Right kidney (tissue), 9 donors: Measurements from ENCODE around the gene FAM117A.

Source experiments
- DNase-seq: peaks from one replicate; pipeline ENCODE4 v3.0.0-alpha.2; 2016
- long read RNA-seq, 8 donors: transcript quantifications; one replicate each; lab custom pipeline, GENCODE V29; 2026

Gene FAM117A, protein sequence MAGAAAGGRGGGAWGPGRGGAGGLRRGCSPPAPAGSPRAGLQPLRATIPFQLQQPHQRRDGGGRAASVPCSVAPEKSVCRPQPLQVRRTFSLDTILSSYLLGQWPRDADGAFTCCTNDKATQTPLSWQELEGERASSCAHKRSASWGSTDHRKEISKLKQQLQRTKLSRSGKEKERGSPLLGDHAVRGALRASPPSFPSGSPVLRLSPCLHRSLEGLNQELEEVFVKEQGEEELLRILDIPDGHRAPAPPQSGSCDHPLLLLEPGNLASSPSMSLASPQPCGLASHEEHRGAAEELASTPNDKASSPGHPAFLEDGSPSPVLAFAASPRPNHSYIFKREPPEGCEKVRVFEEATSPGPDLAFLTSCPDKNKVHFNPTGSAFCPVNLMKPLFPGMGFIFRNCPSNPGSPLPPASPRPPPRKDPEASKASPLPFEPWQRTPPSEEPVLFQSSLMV
- long read RNA-seq, donor 1, transcript FAM117A-201 (8 exons, 2,365 nt) = major isoform, 9 of 9 reads
- long read RNA-seq, donor 1, partial matches to known transcripts = 0 of 9 reads
- long read RNA-seq, donor 1, other reads (novel, unspliced or antisense) = 0 of 9 reads
- long read RNA-seq, donor 2, transcript FAM117A-201 (8 exons, 2,365 nt) = major isoform, 5 of 5 reads
- long read RNA-seq, donor 2, partial matches to known transcripts = 0 of 5 reads
- long read RNA-seq, donor 2, other reads (novel, unspliced or antisense) = 0 of 5 reads
- long read RNA-seq, donor 3, partial matches to known transcripts = 8 of 9 reads
- long read RNA-seq, donor 3, other reads (novel, unspliced or antisense) = 0 of 9 reads
- long read RNA-seq, donor 4, transcript FAM117A-201 (8 exons, 2,365 nt) = major isoform, 6 of 18 reads
- long read RNA-seq, donor 4, partial matches to known transcripts = 0 of 18 reads
- long read RNA-seq, donor 4, other reads (novel, unspliced or antisense) = 12 of 18 reads
- long read RNA-seq, donor 5, transcript FAM117A-201 (8 exons, 2,365 nt) = major isoform, 6 of 7 reads
- long read RNA-seq, donor 5, partial matches to known transcripts = 0 of 7 reads
- long read RNA-seq, donor 5, other reads (novel, unspliced or antisense) = 0 of 7 reads
- long read RNA-seq, donor 6, transcript FAM117A-201 (8 exons, 2,365 nt) = major isoform, 6 of 6 reads
- long read RNA-seq, donor 6, partial matches to known transcripts = 0 of 6 reads
- long read RNA-seq, donor 6, other reads (novel, unspliced or antisense) = 0 of 6 reads
- long read RNA-seq, donor 7 = 0 reads
- long read RNA-seq, donor 8, transcript FAM117A-201 (8 exons, 2,365 nt) = major isoform, 6 of 6 reads
- long read RNA-seq, donor 8, partial matches to known transcripts = 0 of 6 reads
- long read RNA-seq, donor 8, other reads (novel, unspliced or antisense) = 0 of 6 reads

DNA sequence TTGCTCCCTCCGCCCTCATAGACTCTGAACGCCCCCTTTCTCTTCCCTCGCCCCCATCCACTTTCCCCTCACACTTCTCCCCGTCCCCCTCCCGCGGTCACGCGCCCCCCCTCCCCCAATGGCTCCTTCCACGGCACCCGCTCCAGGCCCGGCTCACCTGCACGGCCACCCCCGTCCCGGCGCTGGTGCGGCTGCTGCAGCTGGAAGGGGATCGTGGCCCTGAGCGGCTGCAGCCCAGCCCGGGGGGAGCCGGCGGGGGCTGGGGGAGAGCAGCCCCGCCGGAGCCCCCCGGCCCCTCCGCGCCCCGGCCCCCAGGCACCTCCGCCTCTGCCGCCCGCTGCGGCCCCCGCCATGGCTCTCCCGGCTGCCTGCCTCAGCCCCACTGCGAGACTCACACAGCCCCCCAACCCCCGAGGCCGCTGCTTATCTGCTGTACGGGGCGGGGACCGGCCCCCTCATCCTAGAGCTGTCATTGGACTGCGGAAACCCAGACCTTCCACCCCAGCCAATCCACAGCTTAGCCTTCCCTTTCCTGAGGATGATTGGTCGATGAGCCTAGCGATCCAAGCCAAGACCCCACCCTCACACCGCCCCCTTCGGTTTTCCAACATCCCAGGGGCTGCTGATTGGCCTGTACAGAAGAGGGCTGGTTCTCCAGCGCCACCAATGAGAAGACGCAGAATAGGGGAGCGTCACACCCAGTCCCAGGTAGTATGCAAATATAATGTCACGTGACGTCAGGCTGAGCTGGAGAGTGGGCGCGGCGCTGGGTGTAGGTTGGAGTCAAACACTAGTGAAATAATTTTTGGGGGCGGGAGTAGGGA, at the start of gene FAM117A:
TSS of gene FAM117A (minus strand) at position 397 of the 824 bp plus-strand sequence. CDS start at position 353, 44 bp downstream.
- peak; percentile 81 for DNase-seq

DNA sequence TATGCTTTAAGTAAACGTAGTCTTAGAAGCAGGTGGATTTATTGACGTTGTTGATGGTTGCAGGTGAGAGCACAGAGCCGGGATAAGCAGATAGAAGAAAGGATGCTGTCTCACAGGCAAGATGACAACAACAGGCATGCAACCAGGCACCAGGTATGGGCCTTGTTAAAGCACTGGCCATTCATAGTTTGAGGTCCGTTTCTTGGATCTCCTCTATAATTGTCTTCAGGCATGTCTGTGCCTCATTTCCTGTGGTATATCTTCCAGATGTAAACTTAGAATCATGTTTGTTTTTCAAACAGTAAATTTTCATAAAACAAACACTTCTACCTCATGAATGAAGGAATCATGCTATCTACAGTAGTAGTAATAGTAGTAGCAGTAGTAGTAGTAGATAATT, 45.1 kb upstream of the FAM117A start:
- DNase-seq = no peak

DNA sequence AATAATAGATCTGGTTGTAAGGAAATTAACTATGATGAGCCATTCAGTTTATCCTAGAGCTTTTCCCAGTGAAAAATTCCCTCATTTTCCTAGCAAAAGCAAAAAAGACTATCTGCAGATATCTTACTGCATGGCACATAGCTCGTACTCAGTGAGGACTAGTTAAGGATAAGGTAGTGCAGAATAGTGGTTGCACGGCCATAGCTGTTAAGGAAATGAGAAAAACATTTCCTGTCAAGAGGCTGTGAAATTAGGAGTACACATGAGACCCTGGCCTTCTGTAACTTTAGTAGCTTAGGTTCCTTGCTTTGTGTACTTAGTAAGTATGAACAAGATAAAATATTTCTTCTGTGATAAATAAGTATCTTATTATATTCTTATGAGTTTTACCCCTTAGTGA, 34.8 kb upstream of the FAM117A start:
- no peak for DNase-seq

DNA sequence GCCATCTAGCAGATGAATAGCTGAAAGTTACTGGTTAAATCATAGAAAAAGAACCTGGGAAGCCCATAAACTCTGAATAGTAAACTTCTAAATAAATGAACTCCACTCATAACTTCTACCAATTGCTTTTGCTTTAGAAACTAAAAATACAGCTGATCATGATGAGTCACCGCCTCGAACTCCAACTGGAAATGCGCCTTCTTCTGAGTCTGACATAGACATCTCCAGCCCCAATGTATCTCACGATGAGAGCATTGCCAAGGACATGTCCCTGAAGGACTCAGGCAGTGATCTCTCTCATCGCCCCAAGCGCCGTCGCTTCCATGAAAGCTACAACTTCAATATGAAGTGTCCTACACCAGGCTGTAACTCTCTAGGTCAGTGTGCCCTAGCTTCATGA, 34.3 kb upstream of the FAM117A start:
- no peak for DNase-seq

GRCh38 chr17:49795372-49795771, 31.4 kb upstream of the FAM117A start:
- no peak for DNase-seq

DNA sequence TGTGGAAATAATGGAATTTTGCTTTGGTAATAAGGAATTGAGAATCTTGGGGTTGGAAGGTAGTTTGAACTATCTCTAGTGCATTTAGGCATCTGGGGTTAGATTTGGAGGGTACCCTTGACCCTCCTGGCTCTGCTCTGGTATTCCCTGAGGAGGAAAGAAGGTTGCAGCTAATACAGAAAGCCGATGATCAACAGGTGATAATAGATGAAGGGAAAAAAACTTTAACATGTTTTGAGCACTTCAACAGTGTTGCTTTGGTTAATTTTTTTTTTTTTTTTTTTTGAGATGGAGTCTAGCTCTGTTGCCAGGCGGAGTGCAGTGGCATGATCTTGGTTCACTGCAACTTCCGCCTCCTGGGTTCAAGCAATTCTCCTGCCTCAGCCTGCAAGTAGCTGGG, 29.4 kb upstream of the FAM117A start:
- DNase-seq = no peak

GRCh38 chr17:49789243-49789578, 25.3 kb upstream of the FAM117A start:
- no peak for DNase-seq

GRCh38 chr17:49788478-49789242, 24.7 kb upstream of the FAM117A start, which contains the start of gene KAT7:
Gene KAT7, plus strand, starts transcription at chr17:49788681. Its CDS starts 154 bp downstream, at chr17:49788835.
- DNase-seq = peak; percentile 96

DNA sequence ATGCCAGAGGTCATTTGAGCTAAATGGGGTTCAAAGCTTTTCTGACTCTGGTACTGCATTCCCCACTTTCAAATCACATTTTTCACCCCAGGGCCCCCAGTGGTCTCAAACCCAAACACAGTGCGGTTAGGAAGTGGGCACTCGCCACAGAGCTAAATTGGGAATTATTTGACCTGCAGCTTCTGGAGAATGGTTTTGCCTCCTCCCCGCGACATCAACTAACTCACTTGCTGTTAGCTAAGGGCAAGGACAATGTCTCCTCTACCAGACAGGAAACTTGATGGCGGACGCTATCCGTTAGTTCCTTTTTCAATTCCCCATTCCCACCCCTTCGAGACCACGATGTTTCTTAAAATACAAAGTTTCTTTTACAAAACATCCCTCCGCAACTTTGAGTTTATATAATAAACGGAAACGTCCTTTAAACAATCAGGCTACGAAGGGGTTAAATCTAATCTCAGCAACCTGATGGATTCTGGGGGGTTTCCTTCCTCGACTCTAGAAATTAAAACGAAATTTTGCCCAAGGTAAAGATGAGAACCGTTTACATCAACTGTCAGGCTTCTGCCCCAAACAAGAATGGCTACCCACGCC, 24.1 kb upstream of the FAM117A start:
- no peak for DNase-seq

DNA sequence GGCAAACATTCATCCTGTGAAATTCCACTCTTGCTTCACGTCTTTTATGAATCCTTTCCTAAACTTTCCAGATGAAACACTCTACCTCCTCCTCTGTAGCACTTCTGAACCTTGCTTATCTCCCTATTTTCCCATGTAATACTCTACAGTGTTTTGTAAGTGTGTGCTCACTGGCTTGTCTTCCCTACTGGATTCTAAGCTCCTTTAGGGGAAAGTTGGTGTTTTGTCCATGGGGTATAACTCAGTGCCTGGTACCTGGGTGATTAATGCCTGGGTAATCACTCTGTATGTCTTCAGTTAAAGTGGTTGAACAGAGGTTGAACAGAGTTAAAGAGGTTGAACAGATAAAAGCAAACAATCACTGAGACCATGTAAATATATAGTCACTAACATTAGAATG, 20.7 kb upstream of the FAM117A start:
- DNase-seq = no peak

GRCh38 chr17:49783791-49784190, 19.9 kb upstream of the FAM117A start:
- DNase-seq = no peak

GRCh38 chr17:49783071-49783715, 19.3 kb upstream of the FAM117A start:
- DNase-seq = no peak

DNA sequence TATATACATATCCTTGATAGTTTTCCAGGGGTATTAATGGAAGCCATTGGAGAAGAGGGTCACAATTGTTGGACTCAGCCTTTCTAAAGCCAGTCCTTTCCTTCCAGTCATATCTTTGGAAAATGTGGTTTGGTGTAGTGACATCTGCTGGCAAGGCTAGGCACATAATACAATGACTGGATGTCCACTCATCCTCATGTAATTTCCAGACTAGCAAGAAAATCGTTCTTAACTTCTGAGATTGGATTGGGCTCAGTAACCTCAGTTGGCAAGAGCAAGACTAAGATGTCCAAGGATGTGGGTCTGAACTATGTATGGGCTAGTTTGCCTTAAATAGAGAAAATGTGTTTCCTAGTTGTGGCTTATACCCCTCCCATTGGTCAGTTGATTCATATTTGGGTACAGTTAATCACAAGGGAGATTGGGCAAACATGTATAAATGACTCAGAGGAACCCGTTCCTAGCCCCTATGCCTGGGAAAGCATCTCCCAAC, 15.9 kb upstream of the FAM117A start:
- DNase-seq = no peak

GRCh38 chr17:49779156-49779738, 15.3 kb upstream of the FAM117A start:
- no peak for DNase-seq

- no peak for DNase-seq
Observed at GRCh38 chr17:49777563-49777962, 13.6 kb upstream of the FAM117A start.

DNA sequence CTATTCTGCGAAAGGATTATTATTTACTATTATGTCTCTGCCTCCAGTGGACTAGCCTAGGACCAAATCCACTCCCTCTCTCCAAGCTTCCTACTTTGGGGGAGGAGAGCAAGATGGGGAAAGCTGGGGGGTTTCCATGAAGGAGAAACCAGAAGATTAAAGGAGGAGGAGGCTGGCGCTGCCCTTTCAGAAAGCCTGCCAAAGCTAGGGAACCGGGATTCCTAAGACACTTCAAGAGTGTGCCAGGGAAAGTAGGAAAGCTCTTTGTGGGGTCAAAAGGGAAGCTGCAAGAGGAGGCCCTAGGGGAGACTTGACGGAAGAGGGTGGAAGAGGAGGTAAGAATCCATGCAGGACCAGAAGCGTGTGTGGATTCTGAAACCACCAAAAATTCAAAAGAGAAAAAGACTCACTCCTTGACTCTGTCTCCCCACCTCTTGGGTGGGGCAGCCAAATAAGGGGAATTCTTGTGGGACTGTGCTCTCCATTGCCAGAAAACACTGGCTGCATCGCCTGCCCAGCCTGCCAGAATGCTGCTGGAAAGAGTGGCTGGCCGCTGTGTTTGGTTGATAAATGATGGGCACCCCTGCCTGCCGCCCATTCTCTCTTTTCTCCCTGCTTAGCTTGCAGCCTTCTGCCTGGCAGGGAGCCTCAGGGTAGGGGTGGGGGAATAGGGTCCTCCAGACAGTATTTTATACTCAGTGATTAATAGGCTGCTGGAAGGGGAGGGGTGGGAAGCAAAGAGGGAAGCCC, 12.8 kb upstream of the FAM117A start:
- DNase-seq = no peak

DNA sequence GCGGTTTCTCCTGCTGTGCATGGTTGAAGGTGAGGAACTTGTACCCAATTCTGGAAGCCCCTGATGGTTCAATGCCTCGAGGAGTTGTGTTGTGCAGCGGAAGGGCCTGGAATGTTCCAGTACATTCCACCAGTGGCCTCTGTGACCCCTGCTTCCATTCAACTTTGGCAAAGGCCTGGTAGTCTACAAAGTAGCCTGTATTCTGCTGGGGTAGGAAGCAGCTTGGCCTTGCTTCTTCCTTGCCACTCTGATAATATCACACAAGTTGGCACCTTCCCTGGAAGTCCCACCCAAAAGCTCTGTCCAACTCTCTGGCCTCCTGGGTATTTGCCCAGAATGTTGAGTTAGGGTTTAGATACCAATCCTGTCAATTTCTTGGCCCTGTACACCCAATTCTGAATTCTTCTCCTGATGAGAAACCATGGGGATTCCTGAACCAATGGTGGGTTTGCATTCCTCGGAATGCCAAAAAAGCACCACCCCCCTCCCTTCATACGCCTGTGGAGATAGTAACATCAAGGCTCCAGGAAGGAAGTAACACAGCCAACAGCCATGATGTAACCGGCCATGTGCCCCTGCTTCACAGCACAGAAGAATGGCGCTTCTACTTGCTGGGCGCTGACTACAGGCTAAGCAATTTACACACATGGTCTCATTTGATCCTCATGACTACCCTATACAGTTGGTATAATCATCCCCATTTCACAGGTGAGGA, 11.8 kb upstream of the FAM117A start:
- DNase-seq = no peak
